IPS-NIHi7 (cell line): ENCODE measurements around the gene SP8.
A peak's percentile ranks its signal among the peaks of the same experiment; 100 is the strongest.
"Not testable (repeated sequence)": the region's sequence is repeated elsewhere in the genome, so short reads cannot be mapped to it uniquely, and the experiment has no call there.

Experiments
- DNase-seq: peaks from one replicate; pipeline ENCODE4 v3.0.0; 2012; ENCODE audit warnings: mixed read lengths; ENCODE audit errors: extremely low spot score

The SP8 gene

GRCh38 chr7:20786779-20787659 is at the start of gene SP8:
Gene SP8, minus strand, starts transcription at chr7:20786886. Its CDS starts 88 bp downstream, at chr7:20786798.
- peak; percentile 72 for DNase-seq

- not testable (repeated sequence) for DNase-seq
Observed at GRCh38 chr7:20836424-20836823, 49.7 kb upstream of the SP8 start.

- peak; percentile 40 for DNase-seq
Observed at GRCh38 chr7:20835111-20835750, 48.5 kb upstream of the SP8 start.

- peak; percentile 27 for DNase-seq
Observed at GRCh38 chr7:20834656-20835055, 48.0 kb upstream of the SP8 start.

GRCh38 chr7:20831956-20832355 is 45.3 kb upstream of the SP8 start:
- peak; percentile 47 for DNase-seq

- DNase-seq, result peak; percentile 31
Observed at GRCh38 chr7:20831451-20831850, 44.8 kb upstream of the SP8 start.

GRCh38 chr7:20828947-20829346 is 42.3 kb upstream of the SP8 start:
- no peak for DNase-seq

GRCh38 chr7:20827172-20827571 is 40.5 kb upstream of the SP8 start:
- DNase-seq, result no peak

GRCh38 chr7:20826243-20826642 is 39.6 kb upstream of the SP8 start:
- DNase-seq, result no peak

GRCh38 chr7:20825555-20825954 is 38.9 kb upstream of the SP8 start:
- no peak for DNase-seq

- DNase-seq, result not testable (repeated sequence)
Observed at GRCh38 chr7:20821390-20821789, 34.7 kb upstream of the SP8 start.

- DNase-seq, result no peak
Observed at GRCh38 chr7:20816372-20816959, 29.8 kb upstream of the SP8 start.

- DNase-seq, result no peak
Observed at GRCh38 chr7:20804345-20804744, 17.7 kb upstream of the SP8 start.

GRCh38 chr7:20799566-20800366 is 13.1 kb upstream of the SP8 start:
- no peak for DNase-seq

- peak; percentile 48 for DNase-seq
Observed at GRCh38 chr7:20798694-20799121, 12.0 kb upstream of the SP8 start.

GRCh38 chr7:20798081-20798693 is 11.5 kb upstream of the SP8 start:
- DNase-seq, result peak; percentile 64

GRCh38 chr7:20797462-20798080 is 10.9 kb upstream of the SP8 start:
- peak; percentile 74 for DNase-seq

- DNase-seq, result no peak
Observed at GRCh38 chr7:20797042-20797461, 10.4 kb upstream of the SP8 start.

- no peak for DNase-seq
Observed at GRCh38 chr7:20796500-20796899, 9.8 kb upstream of the SP8 start.

GRCh38 chr7:20795881-20796280 is 9.2 kb upstream of the SP8 start:
- peak; percentile 26 for DNase-seq

- DNase-seq, result no peak
Observed at GRCh38 chr7:20795361-20795760, 8.7 kb upstream of the SP8 start.
